GM23338 (cell line): Measurements from ENCODE around the gene CEACAM19. TPM values are rescaled to one million over a fixed set of nuclear protein-coding genes. Genes with fewer than 3 reads are reported as not detected.

ENCODE experiments used
- ATAC-seq: fragments of 200-7000 bp; cut with Tn5 transposase; 3 replicates; pipeline ENCODE4 v1.9.1; 2020
- DNase-seq: peaks from one replicate; pipeline ENCODE4 v3.0.0-alpha.2; 2015; ENCODE audit warnings: low spot score
- H2AFZ ChIP-seq: fragments of 200-600 bp; sonication (generic); 2 replicates; pipeline ENCODE4 v1.8.0; 2016; ENCODE audit warnings: antibody characterized with exemption, mild to moderate bottlenecking, moderate library complexity
- H3F3A ChIP-seq: fragments of 200-600 bp; sonication (generic); replicated peaks from 2 replicates; pipeline ENCODE4 v1.8.0; 2017; ENCODE audit warnings: antibody characterized with exemption, mixed run types, low read depth
- H3K27ac ChIP-seq: fragments of 200-600 bp; sonication (generic); 2 replicates; pipeline ENCODE4 v1.6.1; 2016; ENCODE audit warnings: low read depth
- H3K27me3 ChIP-seq: fragments of 200-600 bp; sonication (generic); 2 replicates; pipeline ENCODE4 v1.8.0; 2016; ENCODE audit warnings: mild to moderate bottlenecking, mixed run types, moderate library complexity; ENCODE audit not compliant: insufficient read depth
- H3K36me3 ChIP-seq: fragments of 200-600 bp; sonication (generic); 2 replicates; pipeline ENCODE4 v1.8.0; 2016; ENCODE audit warnings: mild to moderate bottlenecking; ENCODE audit not compliant: insufficient read depth
- H3K4me1 ChIP-seq: fragments of 200-600 bp; sonication (generic); 2 replicates; pipeline ENCODE4 v1.8.0; 2016; ENCODE audit warnings: mild to moderate bottlenecking, moderate library complexity; ENCODE audit not compliant: insufficient read depth
- H3K4me2 ChIP-seq: fragments of 200-600 bp; sonication (generic); 2 replicates; pipeline ENCODE4 v1.7.1; 2017; ENCODE audit warnings: mixed run types
- H3K4me3 ChIP-seq: fragments of 200-600 bp; sonication (generic); 2 replicates; pipeline ENCODE4 v1.6.1; 2016; ENCODE audit warnings: mixed run types
- H3K79me2 ChIP-seq: fragments of 200-600 bp; sonication (generic); replicated peaks from 2 replicates; pipeline ENCODE4 v1.8.0; 2017; ENCODE audit warnings: mild to moderate bottlenecking; ENCODE audit not compliant: insufficient read depth
- H3K9me2 ChIP-seq: fragments of 200-600 bp; sonication (generic); 2 replicates; pipeline ENCODE4 v1.8.0; 2017; ENCODE audit not compliant: insufficient read depth
- H4K20me1 ChIP-seq: fragments of 200-600 bp; sonication (generic); replicated peaks from 2 replicates; pipeline ENCODE4 v1.8.0; 2017; ENCODE audit warnings: mild to moderate bottlenecking; ENCODE audit not compliant: insufficient read depth
- H3K27ac Mint-ChIP-seq: 2 replicates; pipeline ENCODE4 v1.8.0; 2020; ENCODE audit warnings: inconsistent platforms, mild to moderate bottlenecking, moderate library complexity, mixed read lengths
- H3K27me3 Mint-ChIP-seq: 3 replicates; pipeline ENCODE4 v1.8.0; 2022; ENCODE audit warnings: low read depth, mild to moderate bottlenecking, moderate library complexity, mixed read lengths, inconsistent platforms; ENCODE audit not compliant: insufficient read depth, poor library complexity
- H3K36me3 Mint-ChIP-seq: 3 replicates; pipeline ENCODE4 v1.8.0; 2021; ENCODE audit warnings: low read depth, mild to moderate bottlenecking, inconsistent platforms, moderate library complexity, mixed read lengths
- H3K4me1 Mint-ChIP-seq: 3 replicates; pipeline ENCODE4 v1.8.0; 2020; ENCODE audit warnings: mild to moderate bottlenecking, inconsistent platforms, mixed read lengths
- H3K4me3 Mint-ChIP-seq: 3 replicates; pipeline ENCODE4 v1.8.0; 2021; ENCODE audit warnings: moderate library complexity, mild to moderate bottlenecking, inconsistent platforms, mixed read lengths
- H3K9me3 Mint-ChIP-seq: 3 replicates; pipeline ENCODE4 v1.8.0; 2020; ENCODE audit warnings: moderate library complexity, mild to moderate bottlenecking, inconsistent platforms, mixed read lengths
- CREB1 ChIP-seq: fragments of 250-450 bp; sonication (Bioruptor Pico); IDR thresholded peaks from 2 replicates; pipeline ENCODE4 v1.5.0; 2020; ENCODE audit warnings: low read depth, mild to moderate bottlenecking, moderate library complexity
- EZH2 ChIP-seq: fragments of 200-600 bp; sonication (generic); IDR thresholded peaks from one replicate; pipeline ENCODE4 v1.8.0; 2017; ENCODE audit warnings: antibody characterized with exemption, mild to moderate bottlenecking, low read depth; ENCODE audit not compliant: unreplicated experiment
- EZH2phosphoT487 ChIP-seq: fragments of 200-600 bp; sonication (generic); IDR thresholded peaks from one replicate; pipeline ENCODE4 v1.8.1; 2018; ENCODE audit warnings: antibody characterized with exemption; ENCODE audit not compliant: unreplicated experiment
- NANOG ChIP-seq: IDR thresholded peaks from 2 replicates; pipeline ENCODE4 v1.6.1; 2016; ENCODE audit warnings: antibody characterized with exemption, borderline replicate concordance
- POLR2AphosphoS5 ChIP-seq: IDR thresholded peaks from 2 replicates; pipeline ENCODE4 v1.6.1; 2016; ENCODE audit warnings: antibody characterized with exemption, low read depth
- STAT1 ChIP-seq: IDR thresholded peaks from one replicate; pipeline ENCODE4 v1.6.1; 2016; ENCODE audit warnings: antibody characterized with exemption; ENCODE audit not compliant: unreplicated experiment
- ZNF114 ChIP-seq: fragments of 250-450 bp; sonication (Bioruptor Pico); IDR thresholded peaks from 2 replicates; pipeline ENCODE4 v1.5.0; 2020; ENCODE audit warnings: mild to moderate bottlenecking, moderate library complexity
- ZNF331 ChIP-seq: fragments of 250-450 bp; sonication (Bioruptor Pico); IDR thresholded peaks from 2 replicates; pipeline ENCODE4 v1.5.0; 2020; ENCODE audit warnings: low read depth, mild to moderate bottlenecking, moderate library complexity
- polyA plus RNA-seq: library from polyadenylated mRNA; unstranded; fragments of >200 nt; fragmentation: Nextera tagmentation; extraction: Ambion mirVana; gene quantifications from 2 replicates; pipeline ENCODE4 v1.2.1, GENCODE V29; 2016
- total RNA-seq: library from RNA; depleted of rRNA; stranded (reverse); fragments of >200 nt; shearing (Covaris generic); gene quantifications from 2 replicates; pipeline ENCODE4 v1.2.3, GENCODE V29; 2014
- TF ChIP-seq, protein P1 (sequence below), 2 experiments: fragments of 200-600 bp in 1 of 2; sonication (generic) in 1 of 2; conservative IDR thresholded peaks; 2 replicates each; pipeline versions ENCODE4 v1.5.1 to v1.6.1; 2016 to 2017; ENCODE audit warnings: antibody characterized with exemption in 2 of 2, low read depth in 2 of 2, mild to moderate bottlenecking in 2 of 2, moderate library complexity in 1 of 2
- TF ChIP-seq, protein P2 (sequence below): fragments of 250-450 bp; sonication (Bioruptor Pico); IDR thresholded peaks from 2 replicates; pipeline ENCODE4 v1.5.0; 2020; ENCODE audit warnings: mild to moderate bottlenecking, moderate library complexity

CEACAM19 gene
- total and polyA plus RNA-seq, 2 experiments from 2014 or later = 0.38 to 0.76 TPM

DNA sequence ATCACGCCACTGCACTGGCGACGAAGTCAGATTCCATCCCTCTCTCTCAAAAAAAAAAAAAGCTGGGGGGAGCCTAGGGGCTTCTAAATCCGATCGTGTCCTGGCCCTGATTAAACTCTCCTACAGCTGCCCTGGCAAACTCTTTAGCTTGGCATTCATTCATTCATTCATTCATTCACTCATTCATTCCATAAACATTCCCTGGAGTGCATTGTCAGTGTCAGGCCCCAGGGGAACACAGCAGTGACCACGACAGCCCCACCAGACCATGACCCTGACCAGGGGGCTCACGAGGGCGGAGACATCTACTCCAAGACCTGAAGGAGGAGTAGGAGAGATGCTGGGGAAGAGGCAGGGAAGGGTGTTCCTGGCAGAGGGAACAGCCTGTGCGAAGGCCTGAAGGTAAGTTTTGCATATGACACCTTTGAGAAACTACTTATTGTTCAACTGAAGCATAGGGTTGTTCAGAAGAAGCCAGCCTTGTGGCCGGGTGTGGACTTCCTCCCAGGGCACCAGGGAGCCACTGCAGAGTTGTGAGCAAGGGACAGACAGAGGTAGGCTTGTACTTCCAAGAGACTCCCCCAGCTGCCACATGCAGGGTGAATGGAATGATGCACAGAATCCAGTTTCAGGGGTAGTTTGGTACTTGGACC is 52.1 kb downstream of the CEACAM19 start:
- Mint-ChIP-seq H3K9me3 (no peaks in the 10 kb centered on the region), H3K4me3 (no peak overlapping the region), H3K4me1 (peaks cover 4% of the 10 kb centered on the region), H3K27ac (no peak overlapping the region), H3K27me3 (peaks cover 21% of the 10 kb centered on the region), H3K36me3 (no peaks in the 10 kb centered on the region)
- ATAC-seq (no peak), DNase-seq (no peak)
- Histone ChIP-seq H3F3A (no peaks in the 10 kb centered on the region), H3K27me3 (0 out of 2 replicates have a peak, but pooled peaks cover 6% of the 10 kb centered on the region), H2AFZ (no peak overlapping the region), H3K9me2 (no peaks in the 10 kb centered on the region), H4K20me1 (no peaks in the 10 kb centered on the region), H3K36me3 (no peaks in the 10 kb centered on the region), H3K79me2 (no peaks in the 10 kb centered on the region), H3K4me1 (peaks cover 8% of the 10 kb centered on the region), H3K27ac (no peak overlapping the region), H3K4me3 (no peak overlapping the region), H3K4me2 (no peak overlapping the region)
- TF ChIP-seq POLR2AphosphoS5 = no peak
- no peak for TF ChIP-seq STAT1
- TF ChIP-seq ZNF331 (CRISPR knock-in tag) = no peak
- TF ChIP-seq EZH2phosphoT487 = no peak
- TF ChIP-seq, protein P1, sequence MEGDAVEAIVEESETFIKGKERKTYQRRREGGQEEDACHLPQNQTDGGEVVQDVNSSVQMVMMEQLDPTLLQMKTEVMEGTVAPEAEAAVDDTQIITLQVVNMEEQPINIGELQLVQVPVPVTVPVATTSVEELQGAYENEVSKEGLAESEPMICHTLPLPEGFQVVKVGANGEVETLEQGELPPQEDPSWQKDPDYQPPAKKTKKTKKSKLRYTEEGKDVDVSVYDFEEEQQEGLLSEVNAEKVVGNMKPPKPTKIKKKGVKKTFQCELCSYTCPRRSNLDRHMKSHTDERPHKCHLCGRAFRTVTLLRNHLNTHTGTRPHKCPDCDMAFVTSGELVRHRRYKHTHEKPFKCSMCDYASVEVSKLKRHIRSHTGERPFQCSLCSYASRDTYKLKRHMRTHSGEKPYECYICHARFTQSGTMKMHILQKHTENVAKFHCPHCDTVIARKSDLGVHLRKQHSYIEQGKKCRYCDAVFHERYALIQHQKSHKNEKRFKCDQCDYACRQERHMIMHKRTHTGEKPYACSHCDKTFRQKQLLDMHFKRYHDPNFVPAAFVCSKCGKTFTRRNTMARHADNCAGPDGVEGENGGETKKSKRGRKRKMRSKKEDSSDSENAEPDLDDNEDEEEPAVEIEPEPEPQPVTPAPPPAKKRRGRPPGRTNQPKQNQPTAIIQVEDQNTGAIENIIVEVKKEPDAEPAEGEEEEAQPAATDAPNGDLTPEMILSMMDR (conservative IDR thresholded peaks at IDR 0.05; ENCODE audit: low read depth in 2 of 2) = no peak
- TF ChIP-seq CREB1 (CRISPR knock-in tag) = no peak
- TF ChIP-seq ZNF114 (CRISPR knock-in tag) = no peak
- TF ChIP-seq EZH2 = no peak
- TF ChIP-seq NANOG = no peak
- TF ChIP-seq, protein P2, sequence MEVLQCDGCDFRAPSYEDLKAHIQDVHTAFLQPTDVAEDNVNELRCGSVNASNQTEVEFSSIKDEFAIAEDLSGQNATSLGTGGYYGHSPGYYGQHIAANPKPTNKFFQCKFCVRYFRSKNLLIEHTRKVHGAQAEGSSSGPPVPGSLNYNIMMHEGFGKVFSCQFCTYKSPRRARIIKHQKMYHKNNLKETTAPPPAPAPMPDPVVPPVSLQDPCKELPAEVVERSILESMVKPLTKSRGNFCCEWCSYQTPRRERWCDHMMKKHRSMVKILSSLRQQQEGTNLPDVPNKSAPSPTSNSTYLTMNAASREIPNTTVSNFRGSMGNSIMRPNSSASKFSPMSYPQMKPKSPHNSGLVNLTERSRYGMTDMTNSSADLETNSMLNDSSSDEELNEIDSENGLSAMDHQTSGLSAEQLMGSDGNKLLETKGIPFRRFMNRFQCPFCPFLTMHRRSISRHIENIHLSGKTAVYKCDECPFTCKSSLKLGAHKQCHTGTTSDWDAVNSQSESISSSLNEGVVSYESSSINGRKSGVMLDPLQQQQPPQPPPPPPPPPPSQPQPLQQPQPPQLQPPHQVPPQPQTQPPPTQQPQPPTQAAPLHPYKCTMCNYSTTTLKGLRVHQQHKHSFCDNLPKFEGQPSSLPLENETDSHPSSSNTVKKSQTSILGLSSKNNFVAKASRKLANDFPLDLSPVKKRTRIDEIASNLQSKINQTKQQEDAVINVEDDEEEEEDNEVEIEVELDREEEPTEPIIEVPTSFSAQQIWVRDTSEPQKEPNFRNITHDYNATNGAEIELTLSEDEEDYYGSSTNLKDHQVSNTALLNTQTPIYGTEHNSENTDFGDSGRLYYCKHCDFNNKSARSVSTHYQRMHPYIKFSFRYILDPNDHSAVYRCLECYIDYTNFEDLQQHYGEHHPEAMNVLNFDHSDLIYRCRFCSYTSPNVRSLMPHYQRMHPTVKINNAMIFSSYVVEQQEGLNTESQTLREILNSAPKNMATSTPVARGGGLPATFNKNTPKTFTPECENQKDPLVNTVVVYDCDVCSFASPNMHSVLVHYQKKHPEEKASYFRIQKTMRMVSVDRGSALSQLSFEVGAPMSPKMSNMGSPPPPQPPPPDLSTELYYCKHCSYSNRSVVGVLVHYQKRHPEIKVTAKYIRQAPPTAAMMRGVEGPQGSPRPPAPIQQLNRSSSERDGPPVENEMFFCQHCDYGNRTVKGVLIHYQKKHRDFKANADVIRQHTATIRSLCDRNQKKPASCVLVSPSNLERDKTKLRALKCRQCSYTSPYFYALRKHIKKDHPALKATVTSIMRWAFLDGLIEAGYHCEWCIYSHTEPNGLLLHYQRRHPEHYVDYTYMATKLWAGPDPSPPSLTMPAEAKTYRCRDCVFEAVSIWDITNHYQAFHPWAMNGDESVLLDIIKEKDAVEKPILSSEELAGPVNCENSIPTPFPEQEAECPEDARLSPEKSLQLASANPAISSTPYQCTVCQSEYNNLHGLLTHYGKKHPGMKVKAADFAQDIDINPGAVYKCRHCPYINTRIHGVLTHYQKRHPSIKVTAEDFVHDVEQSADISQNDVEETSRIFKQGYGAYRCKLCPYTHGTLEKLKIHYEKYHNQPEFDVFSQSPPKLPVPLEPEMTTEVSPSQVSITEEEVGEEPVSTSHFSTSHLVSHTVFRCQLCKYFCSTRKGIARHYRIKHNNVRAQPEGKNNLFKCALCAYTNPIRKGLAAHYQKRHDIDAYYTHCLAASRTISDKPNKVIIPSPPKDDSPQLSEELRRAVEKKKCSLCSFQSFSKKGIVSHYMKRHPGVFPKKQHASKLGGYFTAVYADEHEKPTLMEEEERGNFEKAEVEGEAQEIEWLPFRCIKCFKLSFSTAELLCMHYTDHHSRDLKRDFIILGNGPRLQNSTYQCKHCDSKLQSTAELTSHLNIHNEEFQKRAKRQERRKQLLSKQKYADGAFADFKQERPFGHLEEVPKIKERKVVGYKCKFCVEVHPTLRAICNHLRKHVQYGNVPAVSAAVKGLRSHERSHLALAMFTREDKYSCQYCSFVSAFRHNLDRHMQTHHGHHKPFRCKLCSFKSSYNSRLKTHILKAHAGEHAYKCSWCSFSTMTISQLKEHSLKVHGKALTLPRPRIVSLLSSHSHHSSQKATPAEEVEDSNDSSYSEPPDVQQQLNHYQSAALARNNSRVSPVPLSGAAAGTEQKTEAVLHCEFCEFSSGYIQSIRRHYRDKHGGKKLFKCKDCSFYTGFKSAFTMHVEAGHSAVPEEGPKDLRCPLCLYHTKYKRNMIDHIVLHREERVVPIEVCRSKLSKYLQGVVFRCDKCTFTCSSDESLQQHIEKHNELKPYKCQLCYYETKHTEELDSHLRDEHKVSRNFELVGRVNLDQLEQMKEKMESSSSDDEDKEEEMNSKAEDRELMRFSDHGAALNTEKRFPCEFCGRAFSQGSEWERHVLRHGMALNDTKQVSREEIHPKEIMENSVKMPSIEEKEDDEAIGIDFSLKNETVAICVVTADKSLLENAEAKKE (CRISPR knock-in tag) = no peak
